ENCODE data around the gene LRRC1. TPM values are rescaled to one million over a fixed set of nuclear protein-coding genes. Genes with fewer than 3 reads are reported as not detected.

Gene LRRC1
- polyA plus RNA-seq, 1 donor (not counting 4 experiments of a cell fraction or from before 2014, with no cell fraction given): 19.7 TPM

GRCh38 chr6:53858913-53859312 lies 64.1 kb downstream of the LRRC1 start:
- no peak overlapping the region for H3K4me2 ChIP-seq (ENCODE audit: control insufficient read depth, extremely low read depth, insufficient read depth, low read depth, low read length)
- H3K36me3 ChIP-seq (ENCODE audit: control insufficient read depth in 2 of 2, extremely low read depth in 1 of 2, insufficient read depth in 2 of 2, low read length in 2 of 2): no peaks in the 10 kb centered on the region
- dilution Hi-C loops (cut with MboI; ENCODE audit: extremely low pct_ligation_motif_present, low sequenced_read_pairs): no loop called here
- TF ChIP-seq CTCF (optimal IDR thresholded peaks at IDR 0.05 in 1 of 3, IDR thresholded peaks at IDR 0.05 in 1 of 3, conservative IDR thresholded peaks at IDR 0.05 in 1 of 3; ENCODE audit: extremely low read depth in 1 of 3, insufficient read depth in 2 of 3, low read length in 3 of 3) (no peak), EZH2 (IDR thresholded peaks at IDR 0.05; ENCODE audit: low read length) (no peak)
- peaks cover 57% of the 10 kb centered on the region for H3K4me1 ChIP-seq (ENCODE audit: control insufficient read depth, extremely low read depth, insufficient read depth, low read length)
- H3K27me3 ChIP-seq (ENCODE audit: control insufficient read depth, extremely low read depth, insufficient read depth, low read length): no peaks in the 10 kb centered on the region
- H4K20me1 ChIP-seq (ENCODE audit: control insufficient read depth, extremely low read depth, insufficient read depth, low read length): no peaks in the 10 kb centered on the region
- FAIRE-seq (no peak), DNase-seq (ENCODE audit: low read depth, low spot score) (no peak)
- no peak overlapping the region for H3K27ac ChIP-seq (ENCODE audit: control insufficient read depth, insufficient read depth, low read length)
- no peak overlapping the region for H2AFZ ChIP-seq (ENCODE audit: control insufficient read depth, low read length)
- H3K9ac ChIP-seq (ENCODE audit: control insufficient read depth, extremely low read depth, insufficient read depth, low read length): no peak overlapping the region
- H3K79me2 ChIP-seq (ENCODE audit: control insufficient read depth, insufficient read depth, low read length): peaks cover 52% of the 10 kb centered on the region
- H3K9me3 ChIP-seq (ENCODE audit: control insufficient read depth, low read depth, low read length): no peaks in the 10 kb centered on the region
- H3K9me1 ChIP-seq (ENCODE audit: control insufficient read depth, extremely low read depth, insufficient read depth, low read length): peaks cover 7% of the 10 kb centered on the region
- no peak overlapping the region for H3K4me3 ChIP-seq (ENCODE audit: control insufficient read depth in 2 of 3, extremely low read depth in 1 of 3, insufficient read depth in 2 of 3, low read depth in 1 of 3, low read length in 3 of 3)

GRCh38 chr6:53860511-53860910 lies 65.7 kb downstream of the LRRC1 start:
- Histone ChIP-seq H3K9me1 (ENCODE audit: control insufficient read depth, extremely low read depth, insufficient read depth, low read length) (peaks cover 7% of the 10 kb centered on the region), H3K27ac (ENCODE audit: control insufficient read depth, insufficient read depth, low read length) (no peak overlapping the region), H3K9me3 (ENCODE audit: control insufficient read depth, low read depth, low read length) (no peaks in the 10 kb centered on the region), H4K20me1 (ENCODE audit: control insufficient read depth, extremely low read depth, insufficient read depth, low read length) (no peaks in the 10 kb centered on the region), H3K36me3 (ENCODE audit: control insufficient read depth in 2 of 2, extremely low read depth in 1 of 2, insufficient read depth in 2 of 2, low read length in 2 of 2) (no peaks in the 10 kb centered on the region), H3K27me3 (ENCODE audit: control insufficient read depth, extremely low read depth, insufficient read depth, low read length) (no peaks in the 10 kb centered on the region), H3K9ac (ENCODE audit: control insufficient read depth, extremely low read depth, insufficient read depth, low read length) (no peak overlapping the region), H3K4me2 (ENCODE audit: control insufficient read depth, extremely low read depth, insufficient read depth, low read depth, low read length) (no peak overlapping the region), H3K79me2 (ENCODE audit: control insufficient read depth, insufficient read depth, low read length) (peaks cover 61% of the 10 kb centered on the region), H3K4me3 (ENCODE audit: control insufficient read depth in 2 of 3, extremely low read depth in 1 of 3, insufficient read depth in 2 of 3, low read depth in 1 of 3, low read length in 3 of 3) (no peak overlapping the region), H3K4me1 (ENCODE audit: control insufficient read depth, extremely low read depth, insufficient read depth, low read length) (peaks cover 41% of the 10 kb centered on the region), H2AFZ (ENCODE audit: control insufficient read depth, low read length) (no peak overlapping the region)
- FAIRE-seq (no peak), DNase-seq (ENCODE audit: low read depth, low spot score) (no peak)
- TF ChIP-seq EZH2 (IDR thresholded peaks at IDR 0.05; ENCODE audit: low read length): no peak
- TF ChIP-seq CTCF (optimal IDR thresholded peaks at IDR 0.05 in 1 of 3, IDR thresholded peaks at IDR 0.05 in 1 of 3, conservative IDR thresholded peaks at IDR 0.05 in 1 of 3; ENCODE audit: extremely low read depth in 1 of 3, insufficient read depth in 2 of 3, low read length in 3 of 3): no peak
- dilution Hi-C loops (cut with MboI; ENCODE audit: extremely low pct_ligation_motif_present, low sequenced_read_pairs): no loop called here

All from keratinocyte (primary cell).